Measurements from ENCODE around the gene TMEM59L. TPM values are rescaled to one million over a fixed set of nuclear protein-coding genes. Genes with fewer than 3 reads are reported as not detected.

TMEM59L gene
- total and polyA plus RNA-seq, 2 of the 13 experiments (the other 11 are each of a cell fraction or from before 2014, with no cell fraction given), result 0.97 to 5.5 TPM

DNA sequence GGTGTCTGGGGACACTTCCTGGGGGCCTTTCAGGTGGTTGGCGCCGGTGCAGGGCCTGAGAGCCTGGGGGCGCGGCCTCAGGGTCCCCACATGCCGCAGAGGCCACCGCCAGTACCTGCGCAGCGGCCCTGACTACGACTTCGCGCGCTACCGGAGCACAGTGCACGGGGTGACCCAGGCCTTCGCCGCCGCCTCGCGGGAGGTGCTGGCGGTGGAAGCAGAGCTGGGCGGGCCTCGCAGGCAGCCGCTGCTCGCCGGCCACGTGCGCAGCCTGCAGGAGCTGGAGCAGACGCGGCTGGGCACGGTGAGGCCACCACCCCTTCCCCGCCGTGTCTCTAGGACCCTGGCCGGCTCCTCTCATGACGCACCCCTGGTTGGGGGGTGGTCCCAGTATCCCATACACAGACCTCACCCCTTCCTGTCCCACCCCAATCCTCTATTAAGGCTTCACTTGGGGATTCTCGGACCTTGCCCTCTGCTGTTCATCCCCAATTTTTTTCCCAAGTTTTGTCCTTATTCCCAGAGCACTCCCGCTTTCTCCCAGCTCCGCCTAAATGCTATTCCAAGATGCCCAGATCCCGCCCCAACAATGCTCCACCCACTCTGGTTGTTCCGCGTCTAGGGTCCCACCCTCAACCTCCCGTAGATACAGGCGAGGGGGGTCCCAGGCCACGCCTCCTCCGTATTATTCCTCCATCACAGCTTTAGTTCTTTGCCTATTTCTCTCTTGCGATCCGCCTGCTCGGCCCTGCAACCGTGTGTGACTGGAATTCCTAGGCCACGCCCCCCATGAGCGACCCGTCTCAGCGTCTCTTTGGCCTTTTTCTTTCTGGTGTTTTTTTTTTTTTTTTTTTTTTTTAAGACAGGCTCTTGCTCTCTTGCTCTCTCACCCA, 23.0 kb upstream of the TMEM59L start (continued):
- TF ChIP-seq, protein P1, sequence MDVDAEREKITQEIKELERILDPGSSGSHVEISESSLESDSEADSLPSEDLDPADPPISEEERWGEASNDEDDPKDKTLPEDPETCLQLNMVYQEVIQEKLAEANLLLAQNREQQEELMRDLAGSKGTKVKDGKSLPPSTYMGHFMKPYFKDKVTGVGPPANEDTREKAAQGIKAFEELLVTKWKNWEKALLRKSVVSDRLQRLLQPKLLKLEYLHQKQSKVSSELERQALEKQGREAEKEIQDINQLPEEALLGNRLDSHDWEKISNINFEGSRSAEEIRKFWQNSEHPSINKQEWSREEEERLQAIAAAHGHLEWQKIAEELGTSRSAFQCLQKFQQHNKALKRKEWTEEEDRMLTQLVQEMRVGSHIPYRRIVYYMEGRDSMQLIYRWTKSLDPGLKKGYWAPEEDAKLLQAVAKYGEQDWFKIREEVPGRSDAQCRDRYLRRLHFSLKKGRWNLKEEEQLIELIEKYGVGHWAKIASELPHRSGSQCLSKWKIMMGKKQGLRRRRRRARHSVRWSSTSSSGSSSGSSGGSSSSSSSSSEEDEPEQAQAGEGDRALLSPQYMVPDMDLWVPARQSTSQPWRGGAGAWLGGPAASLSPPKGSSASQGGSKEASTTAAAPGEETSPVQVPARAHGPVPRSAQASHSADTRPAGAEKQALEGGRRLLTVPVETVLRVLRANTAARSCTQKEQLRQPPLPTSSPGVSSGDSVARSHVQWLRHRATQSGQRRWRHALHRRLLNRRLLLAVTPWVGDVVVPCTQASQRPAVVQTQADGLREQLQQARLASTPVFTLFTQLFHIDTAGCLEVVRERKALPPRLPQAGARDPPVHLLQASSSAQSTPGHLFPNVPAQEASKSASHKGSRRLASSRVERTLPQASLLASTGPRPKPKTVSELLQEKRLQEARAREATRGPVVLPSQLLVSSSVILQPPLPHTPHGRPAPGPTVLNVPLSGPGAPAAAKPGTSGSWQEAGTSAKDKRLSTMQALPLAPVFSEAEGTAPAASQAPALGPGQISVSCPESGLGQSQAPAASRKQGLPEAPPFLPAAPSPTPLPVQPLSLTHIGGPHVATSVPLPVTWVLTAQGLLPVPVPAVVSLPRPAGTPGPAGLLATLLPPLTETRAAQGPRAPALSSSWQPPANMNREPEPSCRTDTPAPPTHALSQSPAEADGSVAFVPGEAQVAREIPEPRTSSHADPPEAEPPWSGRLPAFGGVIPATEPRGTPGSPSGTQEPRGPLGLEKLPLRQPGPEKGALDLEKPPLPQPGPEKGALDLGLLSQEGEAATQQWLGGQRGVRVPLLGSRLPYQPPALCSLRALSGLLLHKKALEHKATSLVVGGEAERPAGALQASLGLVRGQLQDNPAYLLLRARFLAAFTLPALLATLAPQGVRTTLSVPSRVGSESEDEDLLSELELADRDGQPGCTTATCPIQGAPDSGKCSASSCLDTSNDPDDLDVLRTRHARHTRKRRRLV (CRISPR knock-in tag; IDR thresholded peaks at IDR 0.05), result no peak
- TF ChIP-seq NFRKB (IDR thresholded peaks at IDR 0.05) (no peak), POLR2AphosphoS2 (IDR thresholded peaks at IDR 0.05; ENCODE audit: low read depth, low read length) (no peak), IRF2 (CRISPR knock-in tag; IDR thresholded peaks at IDR 0.05) (no peak; the same call in 1 of the 2 replicates), ZKSCAN5 (CRISPR knock-in tag; IDR thresholded peaks at IDR 0.05) (no peak), ZNF10 (CRISPR knock-in tag; IDR thresholded peaks at IDR 0.05; ENCODE audit: borderline replicate concordance, low read depth) (no peak), JDP2 (CRISPR knock-in tag; IDR thresholded peaks at IDR 0.05; ENCODE audit: borderline replicate concordance) (no peak), DNMT3B (CRISPR knock-in tag; conservative IDR thresholded peaks at IDR 0.05) (no peak), RARA (CRISPR knock-in tag; IDR thresholded peaks at IDR 0.05) (peak; percentile 26; the same call in 1 of the 2 replicates), XBP1 (CRISPR knock-in tag; IDR thresholded peaks at IDR 0.05) (no peak), TBX2 (CRISPR knock-in tag; IDR thresholded peaks at IDR 0.05; ENCODE audit: borderline replicate concordance) (peak; percentile 84; the same call in 1 of the 2 replicates), ZBTB7A (CRISPR knock-in tag; IDR thresholded peaks at IDR 0.05) (peak; percentile 85), ZBTB38 (CRISPR knock-in tag; IDR thresholded peaks at IDR 0.05) (peak; percentile 74; the same call in 1 of the 2 replicates), ZNF761 (CRISPR knock-in tag; conservative IDR thresholded peaks at IDR 0.05) (no peak; the same call in 1 of the 2 replicates), FLYWCH1 (CRISPR knock-in tag; IDR thresholded peaks at IDR 0.05) (no peak), ZNF496 (CRISPR knock-in tag; IDR thresholded peaks at IDR 0.05; ENCODE audit: insufficient replicate concordance) (no peak), IKZF4 (CRISPR knock-in tag; IDR thresholded peaks at IDR 0.05; ENCODE audit: borderline replicate concordance, low read depth, not compliant biosample characterization) (peak; percentile 97), ZNF234 (CRISPR knock-in tag; conservative IDR thresholded peaks at IDR 0.05) (peak; percentile 98), MBNL3 (CRISPR knock-in tag; conservative IDR thresholded peaks at IDR 0.05) (no peak), PCBP2 (optimal IDR thresholded peaks at IDR 0.05; ENCODE audit: low read depth, low read length, poor library complexity, severe bottlenecking) (peak; percentile 69)
- TF ChIP-seq, protein P2, sequence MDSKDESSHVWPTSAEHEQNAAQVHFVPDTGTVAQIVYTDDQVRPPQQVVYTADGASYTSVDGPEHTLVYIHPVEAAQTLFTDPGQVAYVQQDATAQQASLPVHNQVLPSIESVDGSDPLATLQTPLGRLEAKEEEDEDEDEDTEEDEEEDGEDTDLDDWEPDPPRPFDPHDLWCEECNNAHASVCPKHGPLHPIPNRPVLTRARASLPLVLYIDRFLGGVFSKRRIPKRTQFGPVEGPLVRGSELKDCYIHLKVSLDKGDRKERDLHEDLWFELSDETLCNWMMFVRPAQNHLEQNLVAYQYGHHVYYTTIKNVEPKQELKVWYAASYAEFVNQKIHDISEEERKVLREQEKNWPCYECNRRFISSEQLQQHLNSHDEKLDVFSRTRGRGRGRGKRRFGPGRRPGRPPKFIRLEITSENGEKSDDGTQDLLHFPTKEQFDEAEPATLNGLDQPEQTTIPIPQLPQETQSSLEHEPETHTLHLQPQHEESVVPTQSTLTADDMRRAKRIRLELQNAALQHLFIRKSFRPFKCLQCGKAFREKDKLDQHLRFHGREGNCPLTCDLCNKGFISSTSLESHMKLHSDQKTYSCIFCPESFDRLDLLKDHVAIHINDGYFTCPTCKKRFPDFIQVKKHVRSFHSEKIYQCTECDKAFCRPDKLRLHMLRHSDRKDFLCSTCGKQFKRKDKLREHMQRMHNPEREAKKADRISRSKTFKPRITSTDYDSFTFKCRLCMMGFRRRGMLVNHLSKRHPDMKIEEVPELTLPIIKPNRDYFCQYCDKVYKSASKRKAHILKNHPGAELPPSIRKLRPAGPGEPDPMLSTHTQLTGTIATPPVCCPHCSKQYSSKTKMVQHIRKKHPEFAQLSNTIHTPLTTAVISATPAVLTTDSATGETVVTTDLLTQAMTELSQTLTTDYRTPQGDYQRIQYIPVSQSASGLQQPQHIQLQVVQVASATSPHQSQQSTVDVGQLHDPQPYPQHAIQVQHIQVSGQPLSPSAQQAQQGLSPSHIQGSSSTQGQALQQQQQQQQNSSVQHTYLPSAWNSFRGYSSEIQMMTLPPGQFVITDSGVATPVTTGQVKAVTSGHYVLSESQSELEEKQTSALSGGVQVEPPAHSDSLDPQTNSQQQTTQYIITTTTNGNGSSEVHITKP (CRISPR knock-in tag; IDR thresholded peaks at IDR 0.05; ENCODE audit: low read depth), result no peak
